NCI-H345 treated with DMSO at 0.1 percent for 48 hours (cell line): ENCODE measurements around the gene ITGA4.
"Not testable (repeated sequence)": the region's sequence is repeated elsewhere in the genome, so short reads cannot be mapped to it uniquely, and the experiment has no call there.

Experiments used
- DNase-seq: peaks from one replicate; lab custom pipeline; 2025; ENCODE audit not compliant: unreplicated experiment; lab: John Stamatoyannopoulos, UW

ITGA4 gene

DNA sequence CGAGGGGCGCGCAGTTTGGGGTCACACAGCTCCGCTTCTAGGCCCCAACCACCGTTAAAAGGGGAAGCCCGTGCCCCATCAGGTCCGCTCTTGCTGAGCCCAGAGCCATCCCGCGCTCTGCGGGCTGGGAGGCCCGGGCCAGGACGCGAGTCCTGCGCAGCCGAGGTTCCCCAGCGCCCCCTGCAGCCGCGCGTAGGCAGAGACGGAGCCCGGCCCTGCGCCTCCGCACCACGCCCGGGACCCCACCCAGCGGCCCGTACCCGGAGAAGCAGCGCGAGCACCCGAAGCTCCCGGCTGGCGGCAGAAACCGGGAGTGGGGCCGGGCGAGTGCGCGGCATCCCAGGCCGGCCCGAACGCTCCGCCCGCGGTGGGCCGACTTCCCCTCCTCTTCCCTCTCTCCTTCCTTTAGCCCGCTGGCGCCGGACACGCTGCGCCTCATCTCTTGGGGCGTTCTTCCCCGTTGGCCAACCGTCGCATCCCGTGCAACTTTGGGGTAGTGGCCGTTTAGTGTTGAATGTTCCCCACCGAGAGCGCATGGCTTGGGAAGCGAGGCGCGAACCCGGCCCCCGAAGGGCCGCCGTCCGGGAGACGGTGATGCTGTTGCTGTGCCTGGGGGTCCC is at the start of gene ITGA4:
Gene ITGA4, plus strand, starts transcription at position 266 of the 620 bp plus-strand sequence. Its CDS starts 269 bp downstream, at position 535.
- no peak for DNase-seq

DNA sequence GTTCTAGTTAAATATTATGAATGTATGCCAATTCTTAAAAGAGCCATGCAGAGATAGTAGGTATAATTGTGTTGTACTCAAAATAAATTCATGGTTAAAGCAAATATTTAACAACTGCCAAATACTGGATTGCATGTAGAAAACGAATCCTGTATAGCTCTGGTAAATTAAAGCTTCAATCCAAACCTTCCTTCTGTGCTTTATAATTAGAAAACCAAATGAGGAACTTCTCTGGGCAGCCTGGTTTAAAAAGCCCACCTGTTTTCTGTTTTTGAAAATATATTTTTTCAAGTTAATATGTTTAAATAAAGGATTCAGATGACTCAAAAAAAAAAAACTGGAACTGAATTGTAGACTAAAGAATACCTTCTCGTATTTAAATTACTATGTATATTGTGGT is 48.3 kb upstream of the ITGA4 start:
- no peak for DNase-seq

DNA sequence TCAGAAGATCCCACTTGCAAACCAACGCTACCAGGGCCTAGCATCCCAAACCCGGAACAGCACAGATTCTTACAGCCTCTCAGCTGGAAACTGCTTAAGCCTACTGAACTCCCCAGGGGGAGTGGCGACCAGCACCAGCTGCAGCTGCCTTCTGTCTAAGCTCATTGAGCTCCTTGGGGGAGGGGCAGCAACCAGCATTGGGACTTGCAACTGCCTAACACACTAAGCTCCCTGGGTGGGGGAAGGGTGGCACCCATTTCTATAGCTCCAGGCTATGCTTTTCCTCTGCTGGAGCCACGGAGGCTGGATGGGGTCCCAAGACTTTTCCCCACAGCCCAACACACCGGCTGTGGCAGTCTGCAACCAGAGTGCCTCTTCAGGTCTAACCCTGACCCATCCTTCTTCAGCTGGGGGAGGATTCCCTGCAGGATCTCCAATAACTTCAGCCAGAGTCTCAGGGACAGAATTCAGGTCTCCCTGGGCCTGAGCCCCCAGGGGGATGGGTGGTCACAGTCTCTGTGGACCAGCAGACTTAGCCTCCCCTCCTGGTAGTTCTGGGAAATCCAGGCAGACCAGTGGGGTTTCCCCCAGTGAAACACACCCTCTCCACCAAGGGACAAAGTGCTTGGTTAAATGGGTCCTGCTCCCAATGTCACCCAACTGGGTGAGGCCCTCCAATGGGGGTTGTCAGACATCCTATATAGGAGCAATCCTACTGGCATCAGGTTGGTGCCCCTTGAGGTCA is 45.9 kb upstream of the ITGA4 start:
- DNase-seq: peak; percentile 66

DNA sequence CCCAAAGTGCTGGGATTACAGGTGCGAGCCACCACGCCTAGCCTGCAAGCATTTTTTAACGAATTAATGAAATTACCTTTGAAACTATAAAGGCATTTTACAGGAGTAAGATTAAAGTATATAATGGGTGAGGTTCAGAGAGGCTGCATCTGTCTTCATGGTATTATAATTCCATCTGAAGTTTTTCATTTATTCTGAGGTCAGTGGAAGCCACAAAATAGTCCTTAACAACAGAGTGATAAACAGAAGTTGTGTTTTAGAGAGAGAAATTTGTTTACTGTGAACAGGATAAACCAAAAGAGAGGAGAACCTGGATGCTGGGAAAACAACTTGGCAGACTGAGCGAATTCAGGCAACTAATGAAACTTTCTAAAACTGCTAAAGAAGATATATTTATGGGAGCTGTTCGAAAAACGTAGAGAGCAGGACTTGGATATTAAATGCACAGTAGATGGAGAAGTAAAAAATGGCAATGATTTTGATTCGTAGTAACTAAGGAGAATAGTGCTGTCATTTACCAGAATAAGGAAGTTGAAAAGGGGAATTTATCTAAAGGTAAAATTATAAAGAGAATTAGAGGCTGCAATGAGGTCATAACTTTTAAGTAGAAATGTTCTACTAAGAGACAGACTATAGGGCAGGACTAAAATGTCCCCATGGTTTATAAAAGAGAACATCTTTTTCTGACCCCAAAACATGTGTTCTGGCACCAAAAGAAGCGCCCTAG is 37.9 kb upstream of the ITGA4 start:
- no peak for DNase-seq

DNA sequence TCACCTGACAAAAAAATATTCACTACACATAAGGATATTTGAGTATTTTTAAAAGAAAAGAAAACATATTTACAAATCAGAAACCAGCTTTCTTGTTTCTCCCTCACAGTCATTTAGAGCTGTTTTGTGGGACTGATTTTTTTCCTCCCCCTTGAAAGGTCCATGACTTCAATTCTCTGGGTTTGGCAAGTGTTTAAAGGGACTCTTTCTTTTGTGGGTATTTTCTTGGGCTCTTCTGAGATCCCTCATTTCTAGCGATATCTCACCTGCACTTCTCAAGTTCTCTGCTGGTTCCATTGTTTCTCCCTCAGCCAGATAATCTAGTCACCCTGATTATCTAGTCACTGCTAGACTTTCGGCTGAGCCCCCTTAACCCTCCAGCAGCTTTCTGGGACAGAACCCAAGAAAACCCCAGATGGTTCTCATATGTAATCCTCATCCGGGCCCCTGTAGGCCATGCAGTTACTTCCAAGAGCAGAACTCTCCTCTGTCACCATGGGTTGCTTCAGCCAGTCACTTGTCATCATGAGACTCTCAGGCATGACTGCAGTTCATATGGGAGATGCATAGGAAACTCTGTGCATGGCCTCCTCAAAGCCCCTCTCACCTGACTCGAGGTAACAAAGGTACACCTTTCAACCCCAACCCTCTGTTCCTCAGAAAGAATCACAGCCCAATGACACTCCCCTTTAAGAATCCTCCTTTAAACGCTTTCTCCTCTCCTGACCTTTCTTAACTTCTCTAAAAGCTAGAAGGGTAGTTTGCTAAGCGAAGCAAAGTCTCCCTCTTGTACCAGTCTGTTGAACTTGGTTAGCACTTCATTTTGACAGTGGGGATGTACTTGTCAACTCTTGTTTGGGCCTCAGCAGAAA is 36.7 kb upstream of the ITGA4 start:
- no peak for DNase-seq

DNA sequence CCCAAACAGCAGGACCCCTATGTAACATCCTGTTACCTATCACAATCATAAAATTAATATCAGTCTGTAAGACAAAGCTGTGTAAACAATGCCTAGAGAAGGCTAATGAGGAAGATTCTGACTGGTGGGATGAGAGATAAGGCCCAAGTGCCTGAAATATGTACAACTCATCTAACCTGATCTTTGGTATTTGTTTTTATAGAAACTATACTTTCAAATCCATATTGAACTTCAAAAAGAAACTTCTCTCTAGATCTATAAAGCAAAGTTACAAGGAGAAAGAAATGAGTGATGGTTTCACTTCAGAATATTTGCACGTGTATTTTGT is 36.1 kb upstream of the ITGA4 start:
- no peak for DNase-seq

DNA sequence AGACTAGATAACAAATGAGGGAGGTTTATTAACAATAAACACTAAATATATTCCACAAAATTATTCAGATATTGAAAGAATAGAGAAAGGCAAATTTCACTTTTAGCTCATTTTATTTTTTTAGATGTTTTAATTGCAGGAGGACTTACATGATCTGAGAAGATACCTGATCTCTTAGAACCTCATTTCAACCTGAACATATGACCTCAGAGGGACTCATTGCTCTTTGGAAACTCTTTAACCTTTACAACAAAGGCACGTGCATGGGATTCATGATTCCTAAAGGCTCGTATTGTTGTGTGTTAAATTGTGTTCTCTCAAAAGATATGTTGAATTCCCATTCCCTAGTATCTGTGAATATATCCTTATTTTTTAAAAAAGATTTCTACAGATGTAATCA is 35.7 kb upstream of the ITGA4 start:
- DNase-seq: no peak

DNA sequence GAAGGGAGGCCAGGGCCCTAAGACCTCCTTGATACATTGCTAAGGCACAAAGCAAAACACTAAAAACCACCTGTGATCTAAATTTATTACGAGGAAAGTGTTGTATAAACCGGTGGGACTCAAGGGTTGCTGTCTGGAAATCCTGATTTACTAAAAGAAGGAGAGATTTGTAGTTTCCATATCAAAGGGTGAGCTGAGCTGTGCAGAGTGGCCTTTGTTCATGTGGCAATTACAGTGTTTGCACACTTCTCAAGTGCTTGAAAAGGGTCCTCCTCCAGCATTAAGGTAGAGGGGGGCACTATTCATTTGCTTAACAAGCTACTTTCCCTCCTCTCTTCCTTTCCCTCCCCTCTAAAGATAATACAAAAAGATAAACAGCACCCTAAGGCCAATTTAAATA is 30.5 kb upstream of the ITGA4 start:
- DNase-seq: peak; percentile 95

DNA sequence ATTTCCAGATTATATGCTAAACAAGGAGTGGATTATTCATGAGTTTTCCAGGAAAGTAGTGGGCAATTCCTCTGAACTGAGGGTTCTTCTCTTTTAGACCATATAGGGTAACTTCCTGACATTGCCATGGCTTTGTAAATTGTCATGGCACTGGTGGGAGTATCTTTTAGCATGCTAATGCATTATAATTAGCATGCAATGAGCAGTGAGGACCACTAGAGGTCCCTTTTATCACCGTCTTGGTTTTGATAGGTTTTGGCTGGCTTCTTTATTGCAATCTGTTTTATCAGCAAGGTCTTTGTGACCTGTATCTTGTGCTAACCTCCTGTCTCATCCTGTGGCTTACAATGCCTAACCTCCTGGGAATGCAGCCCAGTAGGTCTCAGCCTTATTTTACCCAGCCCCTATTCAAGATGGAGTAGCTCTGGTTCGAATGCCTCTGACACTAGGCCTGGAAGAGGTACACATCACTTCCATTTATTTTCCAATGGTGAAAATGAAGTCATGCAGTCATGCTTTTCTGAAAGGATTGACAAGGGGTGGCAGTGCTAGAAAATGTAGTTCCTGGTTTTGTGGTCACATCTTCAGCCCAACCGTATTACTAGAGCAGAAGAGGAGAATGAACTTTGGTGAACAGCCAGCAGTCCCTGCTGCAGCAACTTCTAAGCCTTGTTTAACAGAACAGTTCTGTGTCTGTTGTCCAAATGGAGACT is 26.6 kb upstream of the ITGA4 start:
- no peak for DNase-seq

DNA sequence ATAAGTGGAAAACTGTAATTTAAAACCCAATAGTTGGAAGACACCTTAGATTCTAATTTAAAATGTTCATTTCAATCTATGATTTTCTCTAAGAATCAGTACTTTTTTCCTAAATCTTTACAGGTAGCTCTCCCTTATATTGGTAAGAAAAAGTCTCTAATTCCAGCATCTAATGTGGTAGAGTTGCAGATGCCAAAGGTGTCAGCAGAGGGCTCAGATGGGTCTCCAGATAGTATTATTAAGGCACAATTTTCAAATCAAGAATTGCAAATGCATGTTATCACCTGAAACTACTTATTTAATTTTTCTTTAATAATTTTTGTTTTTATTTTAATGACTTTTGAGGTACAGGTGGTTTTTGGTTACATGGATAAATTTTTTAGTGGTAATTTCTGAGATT is 25.5 kb upstream of the ITGA4 start:
- no peak for DNase-seq

DNA sequence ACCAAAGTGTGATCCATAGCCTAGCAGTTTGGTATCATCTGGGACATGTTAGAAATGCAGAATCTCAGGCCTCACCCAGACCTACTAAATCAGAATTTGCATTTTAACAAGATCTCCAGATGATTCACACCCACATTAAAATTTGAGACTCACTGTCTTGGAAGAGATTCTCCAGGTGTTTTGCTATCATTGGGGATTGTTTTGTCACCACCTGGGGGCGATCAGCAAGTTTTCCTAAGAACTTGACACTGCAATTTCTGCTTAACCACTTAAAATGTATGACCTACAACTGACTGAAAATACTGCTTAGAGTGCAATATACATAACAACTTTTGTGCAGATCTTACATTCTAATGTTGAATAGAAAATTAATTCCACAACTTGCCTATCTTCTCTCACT is 18.9 kb upstream of the ITGA4 start:
- no peak for DNase-seq

DNA sequence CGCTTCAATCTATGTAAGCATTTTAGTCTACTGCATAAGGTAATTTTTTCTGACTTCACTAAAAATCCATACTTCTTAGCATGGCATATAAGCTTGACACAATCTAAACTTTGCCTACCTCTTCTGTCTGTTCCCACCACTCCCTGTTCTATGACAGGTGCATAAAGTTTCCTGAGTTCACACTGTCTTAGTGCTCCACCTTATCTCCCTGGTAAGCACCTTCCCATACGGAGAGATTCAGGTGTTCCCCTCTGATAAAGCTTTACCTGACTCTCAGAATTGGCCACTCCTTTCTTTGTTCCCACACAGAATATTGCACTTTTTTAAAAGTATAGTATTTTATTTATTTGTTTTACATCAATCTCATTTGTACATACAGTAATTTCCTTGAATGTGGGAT is 16.8 kb upstream of the ITGA4 start:
- DNase-seq: no peak

DNA sequence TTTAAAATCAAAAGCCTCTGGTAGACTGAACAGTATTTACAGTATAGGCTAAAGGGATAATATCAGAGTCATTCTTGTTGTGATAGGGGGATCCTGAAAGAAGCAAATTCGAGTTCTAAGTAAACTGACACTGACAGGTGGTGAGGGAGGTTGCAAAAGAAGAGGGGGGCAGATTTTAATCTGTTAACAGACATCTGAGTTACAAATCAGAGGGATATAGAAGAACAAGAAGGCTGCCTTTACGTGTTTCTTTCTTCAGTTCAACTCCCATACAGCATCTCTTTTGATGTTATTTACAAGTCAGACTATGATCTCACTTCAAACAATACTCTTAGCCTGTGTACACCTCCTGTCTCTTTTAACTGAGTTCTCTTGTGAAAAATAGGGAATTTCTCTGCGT is 16.3 kb upstream of the ITGA4 start:
- DNase-seq: no peak

DNA sequence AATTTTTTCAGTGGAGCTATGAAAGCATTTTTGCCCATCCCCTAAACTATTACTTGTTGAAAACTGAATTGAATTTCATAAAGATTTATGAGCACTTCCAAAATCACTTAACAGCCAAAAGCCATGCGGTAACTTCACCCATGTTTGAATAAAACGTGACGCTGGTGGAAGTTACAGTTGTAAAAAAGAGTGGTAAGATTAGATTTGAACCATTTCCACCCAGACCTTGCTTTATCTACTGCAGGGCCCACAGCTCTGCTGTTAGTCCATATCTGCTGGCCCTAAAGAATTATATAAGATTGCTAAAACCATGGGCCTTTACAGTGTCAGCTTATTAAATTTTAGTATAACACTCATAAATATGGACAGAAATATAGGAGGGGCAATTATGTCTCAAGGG is 15.5 kb upstream of the ITGA4 start:
- DNase-seq: no peak

DNA sequence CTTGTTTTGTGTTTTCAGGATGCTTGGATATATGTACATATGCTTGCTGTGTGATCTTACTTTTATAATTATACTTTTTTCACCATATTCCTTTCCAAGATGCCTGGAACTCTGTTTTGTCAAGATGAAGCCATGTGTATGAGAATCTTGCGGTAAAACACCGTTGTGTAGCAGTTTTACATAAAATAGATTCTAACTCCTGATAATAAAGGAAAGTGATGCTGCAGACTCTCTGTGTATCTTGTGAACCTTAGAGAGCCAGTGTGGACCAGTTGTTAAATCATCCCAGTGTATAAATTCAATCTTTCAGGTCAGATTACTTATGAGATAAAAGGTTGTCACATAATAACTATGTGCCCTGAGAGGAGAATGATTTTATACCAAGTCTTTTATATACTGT is 12.5 kb upstream of the ITGA4 start:
- DNase-seq: no peak

DNA sequence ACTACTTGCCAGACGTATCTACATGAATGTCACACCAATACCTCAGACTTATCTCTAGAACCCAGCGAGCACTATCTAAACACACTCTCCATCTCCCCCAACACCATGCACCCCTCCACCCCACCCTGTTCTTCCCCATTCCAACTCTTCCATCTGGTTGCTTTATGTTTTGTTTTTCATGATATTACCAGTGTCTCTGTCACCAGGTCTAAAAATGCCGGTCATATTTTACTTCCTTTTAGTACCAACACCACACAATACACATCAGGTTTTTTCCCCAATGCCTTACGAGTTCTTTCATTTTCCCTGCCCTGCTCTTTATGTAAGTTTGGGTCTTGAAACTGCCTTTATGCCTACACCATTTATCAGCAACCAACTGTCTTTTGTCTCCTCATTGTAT is 10.2 kb upstream of the ITGA4 start:
- DNase-seq: no peak

DNA sequence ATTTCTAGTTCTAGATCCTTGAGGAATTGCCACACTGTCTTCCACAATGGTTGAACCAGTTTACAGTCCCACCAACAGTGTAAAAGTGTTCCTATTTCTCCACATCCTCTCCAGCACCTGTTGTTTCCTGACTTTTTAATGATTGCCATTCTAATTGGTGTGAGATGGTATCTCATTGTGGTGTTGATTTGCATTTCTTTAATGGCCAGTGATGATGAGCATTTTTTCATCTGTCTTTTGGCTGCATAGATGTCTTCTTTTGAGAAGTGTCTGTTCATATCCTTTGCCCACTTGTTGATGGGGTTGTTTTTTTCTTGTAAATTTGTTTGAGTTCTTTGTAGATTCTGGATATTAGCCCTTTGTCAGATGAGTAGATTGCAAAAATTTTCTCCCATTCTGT is 7.9 kb upstream of the ITGA4 start:
- DNase-seq: not testable (repeated sequence)

DNA sequence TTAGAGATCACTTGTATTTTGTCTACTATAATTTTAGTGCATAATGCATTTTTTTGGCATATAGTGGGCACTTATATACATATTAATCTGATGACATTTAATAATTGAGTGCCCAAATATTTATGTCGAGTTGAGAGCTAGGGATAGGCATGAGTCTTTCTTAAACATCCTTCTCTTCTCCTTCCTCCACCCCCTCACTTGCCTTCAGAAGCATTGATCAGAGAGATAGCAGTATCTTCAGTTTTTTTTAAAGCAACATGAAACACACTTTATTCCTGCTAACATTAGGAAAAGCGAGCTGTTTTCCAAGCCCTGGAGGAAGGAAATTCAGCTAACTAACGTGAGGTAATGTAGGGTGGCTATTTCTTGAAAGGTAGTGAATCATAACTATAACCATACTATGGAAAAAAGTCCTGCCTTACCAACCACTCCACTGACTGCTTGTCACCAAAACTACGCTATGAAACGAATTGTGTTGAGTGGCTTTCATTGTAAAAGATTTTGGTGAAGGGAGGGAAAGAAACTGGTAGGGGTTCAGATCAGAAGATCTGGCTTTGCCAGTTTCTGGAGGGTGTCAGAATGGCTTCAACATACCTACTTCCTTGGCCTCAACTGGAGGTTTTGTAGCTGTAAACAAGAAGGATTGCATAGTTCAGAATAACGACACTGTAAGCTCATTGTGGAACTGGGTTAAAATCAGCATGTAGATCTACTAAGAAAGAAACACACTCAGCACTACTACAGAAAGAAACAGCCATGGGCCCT is 2.3 kb upstream of the ITGA4 start:
- DNase-seq: no peak

DNA sequence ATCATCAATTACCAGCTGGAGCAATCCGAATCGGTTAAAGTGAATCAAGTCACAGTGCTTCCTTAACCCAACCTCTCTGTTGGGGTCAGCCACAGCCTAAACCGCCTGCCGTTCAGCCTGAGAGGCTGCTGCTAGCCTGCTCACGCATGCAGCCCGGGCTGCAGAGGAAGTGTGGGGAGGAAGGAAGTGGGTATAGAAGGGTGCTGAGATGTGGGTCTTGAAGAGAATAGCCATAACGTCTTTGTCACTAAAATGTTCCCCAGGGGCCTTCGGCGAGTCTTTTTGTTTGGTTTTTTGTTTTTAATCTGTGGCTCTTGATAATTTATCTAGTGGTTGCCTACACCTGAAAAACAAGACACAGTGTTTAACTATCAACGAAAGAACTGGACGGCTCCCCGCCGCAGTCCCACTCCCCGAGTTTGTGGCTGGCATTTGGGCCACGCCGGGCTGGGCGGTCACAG is 496 bp upstream of the ITGA4 start:
- DNase-seq: no peak
